Ramos (cell line): ENCODE results near the gene ITGA7.

ENCODE experiments used
- in situ Hi-C: fragments of 300-500 bp; cut with MboI; formaldehyde crosslinking; loops from one replicate; pipeline ENCODE4 v1.14.3; 2022; ENCODE audit warnings: low sequenced_read_pairs; ENCODE audit not compliant: unreplicated experiment

The ITGA7 gene

GRCh38 chr12:55688716-55689655 lies 18.7 kb downstream of the ITGA7 start:
- in situ Hi-C loops, result no loop called here

- in situ Hi-C loops, result no loop called here
Measured at GRCh38 chr12:55687746-55688145, 20.0 kb downstream of the ITGA7 start.

- in situ Hi-C loops, result no loop called here
Measured at GRCh38 chr12:55686366-55687010, 21.2 kb downstream of the ITGA7 start.

DNA sequence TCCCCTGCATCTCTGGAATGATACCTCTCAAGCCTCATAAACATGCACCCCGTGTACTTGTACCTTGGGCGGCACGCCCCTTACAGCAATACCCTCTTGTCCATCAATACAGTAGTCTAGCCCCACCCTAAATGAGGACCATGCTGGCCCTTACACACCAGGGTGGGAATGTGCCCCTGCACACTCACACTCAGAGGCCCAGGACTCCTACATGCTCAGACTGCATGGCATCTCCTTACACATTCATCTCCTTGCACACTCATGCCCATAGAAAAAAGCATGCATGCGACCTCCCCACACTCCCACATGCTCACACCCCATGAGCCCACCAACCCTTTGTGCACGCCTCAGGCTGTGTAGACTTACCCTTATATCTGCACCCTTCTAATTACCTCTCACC lies 22.0 kb downstream of the ITGA7 start:
- in situ Hi-C loops, result no loop called here

GRCh38 chr12:55684761-55685370 lies 22.8 kb downstream of the ITGA7 start:
- in situ Hi-C loops, result no loop called here

- in situ Hi-C loops, result no loop called here
Measured at GRCh38 chr12:55683676-55684075, 24.0 kb downstream of the ITGA7 start.

GRCh38 chr12:55682087-55682796 lies 25.5 kb downstream of the ITGA7 start:
- in situ Hi-C loops, result no loop called here

- in situ Hi-C loops, result no loop called here
Measured at GRCh38 chr12:55681142-55682077, 26.3 kb downstream of the ITGA7 start.

- in situ Hi-C loops, result no loop called here
Measured at GRCh38 chr12:55679691-55680090, 28.0 kb downstream of the ITGA7 start.

- in situ Hi-C loops, result no loop called here
Measured at GRCh38 chr12:55676707-55677106, 31.0 kb downstream of the ITGA7 start.

GRCh38 chr12:55675666-55676065 lies 32.0 kb downstream of the ITGA7 start:
- in situ Hi-C loops, result no loop called here

- in situ Hi-C loops, result no loop called here
Measured at GRCh38 chr12:55673638-55674037, 34.1 kb downstream of the ITGA7 start.

GRCh38 chr12:55671746-55672145 lies 36.0 kb downstream of the ITGA7 start:
- in situ Hi-C loops, result no loop called here

GRCh38 chr12:55670276-55670675 lies 37.4 kb downstream of the ITGA7 start:
- in situ Hi-C loops, result no loop called here

DNA sequence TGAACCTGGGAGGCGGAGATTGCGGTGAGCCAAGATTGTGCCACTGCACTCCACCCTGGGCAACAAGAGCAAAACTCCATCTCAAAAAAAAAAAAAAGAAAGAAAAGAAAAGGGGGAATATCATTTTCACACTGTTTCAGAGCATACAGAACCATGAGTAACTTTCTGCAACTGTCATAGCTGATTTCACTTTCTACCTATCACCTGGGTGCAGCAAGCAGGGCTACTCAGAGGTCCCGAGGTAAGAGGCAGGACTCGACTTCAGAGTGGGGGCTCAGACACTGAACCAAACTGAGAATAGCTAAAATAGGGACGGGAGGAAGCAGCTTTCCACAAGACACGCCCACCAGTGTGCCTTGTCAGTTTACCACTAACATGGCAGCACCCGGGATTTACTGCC lies 41.2 kb downstream of the ITGA7 start:
- in situ Hi-C loops, result no loop called here

DNA sequence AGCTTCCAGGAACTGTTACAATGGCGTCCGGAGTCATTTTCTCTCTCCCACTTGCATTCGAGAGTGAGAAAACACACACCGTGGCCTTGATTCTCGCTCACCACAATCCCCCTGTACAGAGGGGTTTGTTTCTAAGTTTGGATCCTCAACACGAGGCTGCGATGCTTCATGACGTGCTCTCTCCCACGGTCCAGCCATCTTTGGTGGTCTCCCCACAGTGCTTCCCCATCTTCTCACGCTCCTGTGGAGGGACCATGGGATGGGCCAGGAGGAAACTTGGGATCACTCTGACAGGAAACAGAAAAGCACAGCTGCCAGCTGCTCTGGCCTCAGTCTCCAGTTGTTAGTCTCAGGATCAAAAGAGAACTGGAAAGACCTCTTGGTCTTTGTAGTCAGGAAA lies 42.9 kb downstream of the ITGA7 start:
- in situ Hi-C loops, result no loop called here

- in situ Hi-C loops, result no loop called here
Measured at GRCh38 chr12:55663391-55663790, 44.3 kb downstream of the ITGA7 start.

DNA sequence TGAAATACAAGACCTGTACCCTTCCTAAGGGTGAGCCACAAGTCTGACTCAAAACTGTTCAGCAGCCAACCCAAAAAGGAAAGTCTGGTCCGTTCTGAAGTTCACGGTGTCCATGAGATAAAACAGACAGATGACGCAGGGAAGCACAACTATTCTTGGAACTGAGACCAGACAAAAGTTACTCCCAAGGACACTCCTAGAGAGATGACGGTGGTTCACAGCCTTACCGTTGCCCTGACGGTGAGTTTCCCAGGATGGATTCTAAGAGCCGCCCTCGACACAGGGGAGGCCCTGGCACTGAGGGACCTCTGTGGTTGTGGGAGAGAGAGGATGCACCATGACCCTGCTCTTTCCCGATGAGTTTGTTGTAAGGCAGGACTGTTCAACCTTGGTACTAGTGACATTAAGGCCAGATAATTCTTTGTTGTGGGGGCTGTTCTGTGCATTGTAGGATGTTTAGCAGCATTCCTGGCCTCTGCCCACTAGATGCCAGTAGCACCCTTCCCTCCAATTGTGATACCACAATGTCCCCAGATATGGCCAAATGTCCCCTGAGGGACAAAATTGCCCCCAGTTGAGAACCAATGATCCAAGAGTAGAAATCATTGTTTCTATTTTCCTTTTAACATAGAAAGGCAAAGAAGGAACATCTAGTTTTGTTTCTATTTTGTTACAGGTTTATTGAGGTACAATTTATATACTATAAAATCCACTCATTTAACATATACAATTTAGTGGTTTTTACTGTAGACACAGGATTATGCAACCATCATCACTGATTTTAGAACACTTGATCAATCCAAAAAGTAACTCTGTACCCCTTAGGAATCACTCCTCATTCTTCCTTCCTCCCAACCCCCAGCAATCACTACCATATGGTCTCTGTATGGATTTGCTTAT lies 48.0 kb downstream of the ITGA7 start:
- in situ Hi-C loops, result loop anchor here (5.0 kb wide), 1 partner anchor 63 kb away; the partner anchor contains the start of gene RDH5
